Measurements from ENCODE around the gene OR6M1.

The OR6M1 gene, protein sequence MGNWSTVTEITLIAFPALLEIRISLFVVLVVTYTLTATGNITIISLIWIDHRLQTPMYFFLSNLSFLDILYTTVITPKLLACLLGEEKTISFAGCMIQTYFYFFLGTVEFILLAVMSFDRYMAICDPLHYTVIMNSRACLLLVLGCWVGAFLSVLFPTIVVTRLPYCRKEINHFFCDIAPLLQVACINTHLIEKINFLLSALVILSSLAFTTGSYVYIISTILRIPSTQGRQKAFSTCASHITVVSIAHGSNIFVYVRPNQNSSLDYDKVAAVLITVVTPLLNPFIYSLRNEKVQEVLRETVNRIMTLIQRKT

DNA sequence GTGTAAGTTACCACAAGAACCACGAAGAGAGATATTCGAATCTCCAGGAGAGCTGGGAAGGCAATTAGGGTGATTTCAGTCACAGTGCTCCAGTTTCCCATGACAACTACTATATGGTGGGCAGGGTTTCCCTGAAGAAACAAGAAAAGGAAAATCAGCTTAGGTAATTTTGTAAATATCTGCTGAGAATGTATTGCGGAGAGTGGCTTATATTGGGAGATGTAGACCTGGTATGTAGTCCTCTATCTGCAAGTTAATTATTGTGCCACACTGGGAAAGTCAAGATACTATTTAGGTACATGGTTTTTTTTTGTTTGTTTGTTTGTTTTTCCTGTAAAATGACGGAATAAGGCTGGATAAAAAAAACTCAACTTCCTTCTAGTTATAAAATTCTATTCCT, at the start of gene OR6M1:
Gene OR6M1, minus strand, starts transcription at position 101 of the 400 bp plus-strand sequence. Its CDS starts 0 bp downstream, at position 101.
- Histone ChIP-seq H3K4me1 (ENCODE audit: low read depth, poor library complexity, severe bottlenecking) (no peaks in the 10 kb centered on the region), H3K27ac (no peak within 1 kb of the TSS), H4K20me1 (ENCODE audit: insufficient read depth) (no peaks in the 10 kb centered on the region), H3K9ac (no peak within 1 kb of the TSS), H3K27me3 (ENCODE audit: insufficient read depth, low read depth) (no peaks in the 10 kb centered on the region), H3K36me3 (ENCODE audit: insufficient read depth) (no peaks in the 10 kb centered on the region), H3K4me3 (IDR thresholded peaks at IDR 0.05; ENCODE audit: insufficient read depth, low read depth, low read length) (no peak within 1 kb of the TSS), H3K79me2 (ENCODE audit: insufficient read depth, low read depth) (no peaks in the 10 kb centered on the region), H3K4me2 (no peak within 1 kb of the TSS), H2AFZ (ENCODE audit: low read depth) (no peak within 1 kb of the TSS)
- TF ChIP-seq, protein P1, sequence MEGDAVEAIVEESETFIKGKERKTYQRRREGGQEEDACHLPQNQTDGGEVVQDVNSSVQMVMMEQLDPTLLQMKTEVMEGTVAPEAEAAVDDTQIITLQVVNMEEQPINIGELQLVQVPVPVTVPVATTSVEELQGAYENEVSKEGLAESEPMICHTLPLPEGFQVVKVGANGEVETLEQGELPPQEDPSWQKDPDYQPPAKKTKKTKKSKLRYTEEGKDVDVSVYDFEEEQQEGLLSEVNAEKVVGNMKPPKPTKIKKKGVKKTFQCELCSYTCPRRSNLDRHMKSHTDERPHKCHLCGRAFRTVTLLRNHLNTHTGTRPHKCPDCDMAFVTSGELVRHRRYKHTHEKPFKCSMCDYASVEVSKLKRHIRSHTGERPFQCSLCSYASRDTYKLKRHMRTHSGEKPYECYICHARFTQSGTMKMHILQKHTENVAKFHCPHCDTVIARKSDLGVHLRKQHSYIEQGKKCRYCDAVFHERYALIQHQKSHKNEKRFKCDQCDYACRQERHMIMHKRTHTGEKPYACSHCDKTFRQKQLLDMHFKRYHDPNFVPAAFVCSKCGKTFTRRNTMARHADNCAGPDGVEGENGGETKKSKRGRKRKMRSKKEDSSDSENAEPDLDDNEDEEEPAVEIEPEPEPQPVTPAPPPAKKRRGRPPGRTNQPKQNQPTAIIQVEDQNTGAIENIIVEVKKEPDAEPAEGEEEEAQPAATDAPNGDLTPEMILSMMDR (conservative IDR thresholded peaks at IDR 0.05; ENCODE audit: low read depth, low read length) = no peak

DNA sequence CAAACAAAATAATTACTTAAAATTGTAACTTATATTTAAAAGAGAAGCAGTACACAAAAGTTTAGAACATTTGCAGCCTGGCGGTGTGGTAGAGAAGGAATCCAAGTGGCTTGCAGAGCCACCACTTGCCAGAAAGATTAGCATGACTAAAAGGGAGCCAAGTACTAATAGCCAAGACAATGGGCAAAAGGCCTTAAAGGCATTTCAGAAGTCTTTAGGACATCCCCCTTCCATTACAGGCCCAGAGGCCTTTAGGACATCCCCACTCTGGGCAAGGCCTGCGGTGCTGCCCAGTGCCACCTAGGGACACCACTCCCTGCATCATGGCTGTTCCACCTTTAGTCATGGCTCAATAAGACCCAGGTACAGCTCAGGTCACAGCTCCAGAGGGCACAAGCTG, 46.9 kb upstream of the OR6M1 start:
- TF ChIP-seq, protein P1 (conservative IDR thresholded peaks at IDR 0.05; ENCODE audit: low read depth, low read length) = no peak
- Histone ChIP-seq H3K4me2 (no peak overlapping the region), H3K9ac (no peak overlapping the region), H4K20me1 (ENCODE audit: insufficient read depth) (no peaks in the 10 kb centered on the region), H3K36me3 (ENCODE audit: insufficient read depth) (no peaks in the 10 kb centered on the region), H3K4me3 (IDR thresholded peaks at IDR 0.05; ENCODE audit: insufficient read depth, low read depth, low read length) (no peak overlapping the region), H3K27me3 (ENCODE audit: insufficient read depth, low read depth) (no peaks in the 10 kb centered on the region), H3K4me1 (ENCODE audit: low read depth, poor library complexity, severe bottlenecking) (no peaks in the 10 kb centered on the region), H3K27ac (no peak overlapping the region), H3K79me2 (ENCODE audit: insufficient read depth, low read depth) (no peaks in the 10 kb centered on the region), H2AFZ (ENCODE audit: low read depth) (no peak overlapping the region)

DNA sequence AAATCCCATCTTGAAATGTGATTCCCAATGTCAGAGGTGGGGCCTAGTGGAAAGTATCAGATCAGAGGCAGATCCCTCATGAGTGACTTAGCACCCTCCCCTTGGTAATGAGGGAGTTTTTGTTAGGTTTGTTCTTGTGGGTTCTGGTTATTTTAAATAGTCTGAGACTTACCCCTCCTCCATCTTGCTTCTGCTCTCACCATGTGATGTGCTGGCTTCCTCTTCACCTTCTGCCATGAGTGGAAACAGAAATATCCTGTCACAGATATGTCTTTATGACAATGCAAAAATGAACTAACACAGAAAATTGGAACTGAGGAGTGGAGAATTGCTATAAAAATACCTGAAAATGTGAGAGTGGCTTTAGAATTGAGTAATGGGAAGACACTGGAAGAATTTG, 46.2 kb upstream of the OR6M1 start:
- H3K9ac ChIP-seq = no peak overlapping the region
- no peaks in the 10 kb centered on the region for H3K27me3 ChIP-seq (ENCODE audit: insufficient read depth, low read depth)
- no peak overlapping the region for H3K4me2 ChIP-seq
- no peaks in the 10 kb centered on the region for H4K20me1 ChIP-seq (ENCODE audit: insufficient read depth)
- H3K36me3 ChIP-seq (ENCODE audit: insufficient read depth) = no peaks in the 10 kb centered on the region
- no peak overlapping the region for H3K27ac ChIP-seq
- H2AFZ ChIP-seq (ENCODE audit: low read depth) = no peak overlapping the region
- H3K4me1 ChIP-seq (ENCODE audit: low read depth, poor library complexity, severe bottlenecking) = no peaks in the 10 kb centered on the region
- TF ChIP-seq, protein P1 (conservative IDR thresholded peaks at IDR 0.05; ENCODE audit: low read depth, low read length) = no peak
- H3K4me3 ChIP-seq (IDR thresholded peaks at IDR 0.05; ENCODE audit: insufficient read depth, low read depth, low read length) = no peak overlapping the region
- H3K79me2 ChIP-seq (ENCODE audit: insufficient read depth, low read depth) = no peaks in the 10 kb centered on the region

DNA sequence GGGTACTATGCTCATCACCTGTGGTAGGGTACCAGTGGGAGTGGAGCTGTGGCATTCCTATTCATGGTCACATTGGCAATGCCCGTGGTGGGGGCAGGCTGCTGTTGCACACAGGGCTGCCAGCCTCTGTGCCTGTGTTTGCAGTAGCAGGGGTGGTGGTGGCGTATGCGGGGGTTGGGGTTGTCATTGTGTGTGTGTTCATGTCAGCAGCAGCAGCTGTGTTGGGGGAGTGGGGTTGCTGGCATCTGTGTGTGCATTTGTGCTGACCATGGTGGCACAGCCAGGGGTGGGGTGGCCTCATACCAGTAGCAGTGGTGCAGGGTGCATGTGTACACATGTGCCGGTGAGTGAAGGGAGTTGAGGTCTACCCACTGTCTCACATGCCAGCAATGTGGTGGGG, 45.0 kb upstream of the OR6M1 start:
- H2AFZ ChIP-seq (ENCODE audit: low read depth) = no peak overlapping the region
- H3K4me2 ChIP-seq = no peak overlapping the region
- H3K36me3 ChIP-seq (ENCODE audit: insufficient read depth) = no peaks in the 10 kb centered on the region
- no peak overlapping the region for H3K9ac ChIP-seq
- H4K20me1 ChIP-seq (ENCODE audit: insufficient read depth) = no peaks in the 10 kb centered on the region
- H3K27ac ChIP-seq = no peak overlapping the region
- no peaks in the 10 kb centered on the region for H3K27me3 ChIP-seq (ENCODE audit: insufficient read depth, low read depth)
- no peaks in the 10 kb centered on the region for H3K4me1 ChIP-seq (ENCODE audit: low read depth, poor library complexity, severe bottlenecking)
- TF ChIP-seq, protein P1 (conservative IDR thresholded peaks at IDR 0.05; ENCODE audit: low read depth, low read length) = no peak
- no peaks in the 10 kb centered on the region for H3K79me2 ChIP-seq (ENCODE audit: insufficient read depth, low read depth)
- H3K4me3 ChIP-seq (IDR thresholded peaks at IDR 0.05; ENCODE audit: insufficient read depth, low read depth, low read length) = no peak overlapping the region

Data from KMS-11 (cell line).